CD4-positive, alpha-beta memory T cell (primary cell): ENCODE data around the gene FNDC3B. TPM values are rescaled to one million over a fixed set of nuclear protein-coding genes. Genes with fewer than 3 reads are reported as not detected.

Source experiments
- CTCF ChIA-PET: fragments of 350-600 bp; sonication (Branson Sonifier 250); formaldehyde crosslinking; loops from one replicate; lab custom pipeline; 2021; ENCODE audit warnings: inconsistent platforms; ENCODE audit not compliant: partially characterized antibody; lab: Charles Lee
- POLR2A ChIA-PET: fragments of 350-600 bp; sonication (Branson Sonifier 250); formaldehyde crosslinking; loops from one replicate; lab custom pipeline; 2021; ENCODE audit not compliant: partially characterized antibody; lab: Charles Lee
- DNase-seq, 5 donors: peaks; one replicate each; pipeline versions ENCODE4 v3.0.0 to v3.0.0-alpha.2; 2020 to 2022; ENCODE audit warnings: mixed read lengths in 1 of 5
- H3K27ac ChIP-seq: one replicate; pipeline ENCODE4 v1.7.0; 2013; ENCODE audit warnings: low read depth, low read length
- H3K27me3 ChIP-seq: 2 replicates; pipeline ENCODE4 v1.7.0; 2013; ENCODE audit warnings: mild to moderate bottlenecking, low read length, moderate library complexity; ENCODE audit not compliant: insufficient read depth
- H3K36me3 ChIP-seq: 2 replicates; pipeline ENCODE4 v1.7.0; 2013; ENCODE audit warnings: mild to moderate bottlenecking, low read length, moderate library complexity; ENCODE audit not compliant: insufficient read depth
- H3K4me1 ChIP-seq: 2 replicates; pipeline ENCODE4 v1.7.0; 2013; ENCODE audit warnings: mild to moderate bottlenecking, low read length, moderate library complexity; ENCODE audit not compliant: insufficient read depth
- H3K4me3 ChIP-seq, 2 donors: one replicate each; pipeline ENCODE4 v1.7.0; 2013; ENCODE audit warnings: low read length in 2 of 2, mild to moderate bottlenecking in 1 of 2
- H3K9me3 ChIP-seq, 2 donors: one replicate each; pipeline ENCODE4 v1.7.0; 2013; ENCODE audit warnings: low read length in 2 of 2, control low read depth in 1 of 2; ENCODE audit not compliant: control insufficient read depth in 1 of 2
- H3K27ac Mint-ChIP-seq, 7 donors: one replicate each; pipeline ENCODE4 v1.8.0; 2020 to 2021; ENCODE audit warnings: mixed read lengths in 7 of 7, mild to moderate bottlenecking in 6 of 7, inconsistent platforms in 3 of 7, moderate library complexity in 3 of 7
- H3K27me3 Mint-ChIP-seq, 2 donors: one replicate each; pipeline ENCODE4 v1.8.0; 2020 to 2021; ENCODE audit warnings: mixed read lengths in 2 of 2
- H3K36me3 Mint-ChIP-seq, 2 donors: one replicate each; pipeline ENCODE4 v1.8.0; 2020 to 2021; ENCODE audit warnings: mixed read lengths in 2 of 2, inconsistent platforms in 1 of 2, mild to moderate bottlenecking in 1 of 2
- H3K4me1 Mint-ChIP-seq, 4 donors: one replicate each; pipeline ENCODE4 v1.8.0; 2020 to 2021; ENCODE audit warnings: mixed read lengths in 4 of 4, mild to moderate bottlenecking in 1 of 4
- H3K4me3 Mint-ChIP-seq, 8 donors: one replicate each; pipeline ENCODE4 v1.8.0; 2020 to 2021; ENCODE audit warnings: mixed read lengths in 8 of 8, mild to moderate bottlenecking in 7 of 8, moderate library complexity in 6 of 8, inconsistent platforms in 3 of 8
- H3K9me3 Mint-ChIP-seq, 8 donors: one replicate each; pipeline ENCODE4 v1.8.0; 2020 to 2021; ENCODE audit warnings: mixed read lengths in 8 of 8, mild to moderate bottlenecking in 5 of 8, inconsistent platforms in 3 of 8, moderate library complexity in 1 of 8
- intact Hi-C: fragments of 100-400 bp; cut with micrococcal nuclease; formaldehyde crosslinking; loops from one replicate; pipeline ENCODE4 v1.15.1; 2023
- polyA plus RNA-seq, 2 donors: library from polyadenylated mRNA; unstranded; fragments of 300-500 nt; fragmentation: Illumina TruSeq; gene quantifications; one replicate each; pipeline ENCODE4 v1.2.3, GENCODE V29; 2021
- total RNA-seq, 2 experiments: library from RNA; stranded (reverse); gene quantifications; one replicate each; pipeline ENCODE4 v1.2.3, GENCODE V29; 2021

The FNDC3B gene
- total and polyA plus RNA-seq, 4 experiments from 2014 or later: 10.9 to 18.2 (median 14.8) TPM

DNA sequence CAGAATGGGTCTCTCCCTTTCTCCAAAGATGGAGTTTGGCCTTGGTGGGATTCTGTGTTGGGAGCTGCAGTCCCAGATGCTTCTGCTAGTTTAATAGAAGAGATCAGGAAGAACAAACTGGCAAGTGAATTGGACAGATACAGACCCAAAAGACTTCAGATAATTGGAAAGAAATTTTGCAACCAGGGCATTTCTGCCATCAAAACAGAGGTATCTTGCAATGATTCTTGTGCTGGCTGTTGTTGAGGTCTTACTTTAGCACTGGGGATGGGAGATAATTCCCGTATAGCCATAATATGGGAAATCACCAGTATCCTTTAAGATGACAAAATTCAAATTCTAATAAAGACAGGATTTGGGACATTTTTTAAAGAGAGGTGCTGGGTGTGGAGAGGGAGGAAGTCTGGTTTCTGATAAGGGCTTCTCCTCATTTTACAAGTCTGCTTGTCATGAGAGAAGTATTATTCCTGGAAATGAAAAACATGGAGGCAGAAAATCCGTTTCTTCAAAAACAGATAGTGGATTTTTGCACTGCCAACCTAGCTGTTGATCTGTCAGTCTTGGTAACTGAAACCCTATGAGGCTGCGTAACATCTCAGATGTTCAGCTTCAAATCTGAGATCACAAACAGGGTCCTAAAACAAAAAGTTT, 40.1 kb downstream of the FNDC3B start:
- CTCF ChIA-PET: interaction anchor here (1.7 kb wide), 1 partner anchor 253 kb away, joined by 3 read pairs; no protein-coding TSS in a partner anchor
- Histone ChIP-seq H3K36me3 (no peaks in the 10 kb centered on the region), H3K27ac (no peak overlapping the region), H3K27me3 (no peaks in the 10 kb centered on the region), H3K9me3 (no peaks in the 10 kb centered on the region), H3K4me3 (no peak overlapping the region), H3K4me1 (no peaks in the 10 kb centered on the region)
- POLR2A ChIA-PET: no interaction called here
- peaks cover 6 to 10% of the 10 kb centered on the region in 2 donors for H3K36me3 Mint-ChIP-seq
- no peaks in the 10 kb centered on the region for H3K27me3 Mint-ChIP-seq
- peaks cover 6 to 22% (median 9%) of the 10 kb centered on the region in 4 donors for H3K4me1 Mint-ChIP-seq
- no peak overlapping the region for H3K27ac Mint-ChIP-seq
- no peak for DNase-seq
- H3K4me3 Mint-ChIP-seq: no peak overlapping the region
- no peaks in the 10 kb centered on the region for H3K9me3 Mint-ChIP-seq
- intact Hi-C loops: no loop called here

DNA sequence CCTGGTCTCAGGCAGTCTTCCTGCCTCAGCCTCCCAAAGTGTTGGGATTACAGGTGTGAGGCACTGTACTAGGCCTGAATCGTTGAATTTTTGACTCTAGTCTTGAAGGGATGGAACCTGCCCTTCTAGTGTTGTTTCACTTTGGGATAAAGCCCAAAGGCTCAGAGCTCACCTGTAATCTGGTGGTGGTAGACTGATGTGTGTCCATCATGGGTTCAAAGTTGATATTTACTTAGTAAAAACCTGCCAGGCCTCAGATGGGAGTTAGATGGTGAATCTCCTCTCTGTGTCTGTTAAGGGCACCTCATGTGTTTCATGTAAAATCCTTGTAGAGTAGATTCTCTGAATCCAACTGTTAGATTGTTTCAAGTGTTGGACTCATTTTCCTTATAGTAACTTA, 41.1 kb downstream of the FNDC3B start:
- H3K27ac Mint-ChIP-seq: no peak overlapping the region
- intact Hi-C loops: no loop called here
- no peak overlapping the region for H3K27ac ChIP-seq

GRCh38 chr3:172082269-172082668, 42.9 kb downstream of the FNDC3B start:
- POLR2A ChIA-PET: no interaction called here
- Histone ChIP-seq H3K36me3 (no peaks in the 10 kb centered on the region), H3K9me3 (no peaks in the 10 kb centered on the region), H3K27ac (no peak overlapping the region), H3K27me3 (no peaks in the 10 kb centered on the region), H3K4me3 (no peak overlapping the region), H3K4me1 (peaks cover 5% of the 10 kb centered on the region)
- peaks cover 6 to 10% of the 10 kb centered on the region in 2 donors for H3K36me3 Mint-ChIP-seq
- intact Hi-C loops: no loop called here
- H3K27me3 Mint-ChIP-seq: no peaks in the 10 kb centered on the region
- no peak overlapping the region for H3K27ac Mint-ChIP-seq
- no peaks in the 10 kb centered on the region for H3K9me3 Mint-ChIP-seq
- no peak for DNase-seq
- H3K4me1 Mint-ChIP-seq: peaks cover 12 to 44% (median 22%) of the 10 kb centered on the region in 4 donors
- no peak overlapping the region for H3K4me3 Mint-ChIP-seq
- CTCF ChIA-PET: no interaction called here

More for the DNA sequence above, 41.1 kb downstream of the FNDC3B start:
- POLR2A ChIA-PET: no interaction called here
- Histone ChIP-seq H3K9me3 (no peaks in the 10 kb centered on the region), H3K4me3 (no peak overlapping the region), H3K4me1 (no peaks in the 10 kb centered on the region), H3K36me3 (no peaks in the 10 kb centered on the region), H3K27me3 (no peaks in the 10 kb centered on the region)
- CTCF ChIA-PET: no interaction called here
- DNase-seq: no peak
- no peaks in the 10 kb centered on the region for H3K9me3 Mint-ChIP-seq
- H3K36me3 Mint-ChIP-seq: peaks cover 6 to 10% of the 10 kb centered on the region in 2 donors
- peaks cover 6 to 30% (median 14%) of the 10 kb centered on the region in 4 donors for H3K4me1 Mint-ChIP-seq
- H3K27me3 Mint-ChIP-seq: no peaks in the 10 kb centered on the region
- no peak overlapping the region for H3K4me3 Mint-ChIP-seq

GRCh38 chr3:172082820-172083513, 43.6 kb downstream of the FNDC3B start:
- Histone ChIP-seq H3K4me3 (no peak overlapping the region), H3K4me1 (peaks cover 12% of the 10 kb centered on the region), H3K36me3 (no peaks in the 10 kb centered on the region), H3K9me3 (no peaks in the 10 kb centered on the region), H3K27me3 (no peaks in the 10 kb centered on the region), H3K27ac (no peak overlapping the region)
- Mint-ChIP-seq H3K27ac (peak overlapping the region in 1 of 7 donors; percentile 72), H3K4me3 (no peak overlapping the region), H3K4me1 (peaks cover 17 to 51% (median 28%) of the 10 kb centered on the region in 4 donors), H3K36me3 (peaks cover 6 to 10% of the 10 kb centered on the region in 2 donors), H3K27me3 (no peaks in the 10 kb centered on the region), H3K9me3 (no peaks in the 10 kb centered on the region)
- ChIA-PET CTCF (no interaction called here), POLR2A (no interaction called here)
- DNase-seq: no peak
- intact Hi-C loops: no loop called here

GRCh38 chr3:172083995-172084409, 44.6 kb downstream of the FNDC3B start:
- H3K4me1 Mint-ChIP-seq: peaks cover 15 to 51% (median 30%) of the 10 kb centered on the region in 4 donors

GRCh38 chr3:172084871-172085556, 45.6 kb downstream of the FNDC3B start:
- H3K4me3 ChIP-seq: no peak overlapping the region
- intact Hi-C loops: no loop called here
- H3K27ac ChIP-seq: no peak overlapping the region
- no peaks in the 10 kb centered on the region for H3K27me3 ChIP-seq
- POLR2A ChIA-PET: no interaction called here
- peaks cover 3 to 10% of the 10 kb centered on the region in 2 donors for H3K36me3 Mint-ChIP-seq
- H3K27me3 Mint-ChIP-seq: no peaks in the 10 kb centered on the region
- peaks cover 18% of the 10 kb centered on the region for H3K4me1 ChIP-seq
- no peaks in the 10 kb centered on the region for H3K9me3 Mint-ChIP-seq
- CTCF ChIA-PET: no interaction called here
- H3K36me3 ChIP-seq: no peaks in the 10 kb centered on the region
- peak overlapping the region in 2 of 7 donors; percentile 17 to 64 for H3K27ac Mint-ChIP-seq
- no peak overlapping the region for H3K4me3 Mint-ChIP-seq
- no peaks in the 10 kb centered on the region for H3K9me3 ChIP-seq
- peaks cover 15 to 48% (median 28%) of the 10 kb centered on the region in 4 donors for H3K4me1 Mint-ChIP-seq
- DNase-seq: no peak

More at GRCh38 chr3:172083995-172084409, 44.6 kb downstream of the FNDC3B start:
- intact Hi-C loops: no loop called here
- peaks cover 18% of the 10 kb centered on the region for H3K4me1 ChIP-seq
- Mint-ChIP-seq H3K27me3 (no peaks in the 10 kb centered on the region), H3K27ac (peak overlapping the region in 2 of 7 donors; percentile 48 to 60), H3K9me3 (no peaks in the 10 kb centered on the region), H3K4me3 (no peak overlapping the region), H3K36me3 (peaks cover 3 to 10% of the 10 kb centered on the region in 2 donors)
- H3K27me3 ChIP-seq: no peaks in the 10 kb centered on the region
- H3K27ac ChIP-seq: no peak overlapping the region
- DNase-seq: no peak
- H3K4me3 ChIP-seq: no peak overlapping the region
- no peaks in the 10 kb centered on the region for H3K36me3 ChIP-seq
- POLR2A ChIA-PET: no interaction called here
- no peaks in the 10 kb centered on the region for H3K9me3 ChIP-seq
- CTCF ChIA-PET: no interaction called here

DNA sequence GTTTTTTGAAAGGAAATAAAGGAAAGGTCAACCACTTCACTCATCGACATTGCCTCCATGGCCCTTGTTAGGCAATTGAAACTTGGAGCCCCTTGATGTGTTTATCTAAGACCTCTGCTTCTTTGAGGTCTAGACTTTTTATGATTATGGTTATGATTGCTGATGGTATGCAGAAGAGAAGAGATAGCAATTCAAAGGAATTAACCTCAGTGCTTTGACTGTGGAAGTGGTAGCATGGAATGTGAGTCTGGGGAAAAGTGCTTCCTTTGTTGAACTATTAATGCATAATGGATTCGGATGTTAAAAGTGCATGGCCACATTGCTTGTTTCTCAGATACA, 46.1 kb downstream of the FNDC3B start:
- intact Hi-C loops: no loop called here
- Histone ChIP-seq H3K9me3 (no peaks in the 10 kb centered on the region), H3K4me3 (no peak overlapping the region), H3K27ac (no peak overlapping the region), H3K27me3 (no peaks in the 10 kb centered on the region), H3K4me1 (peaks cover 18% of the 10 kb centered on the region), H3K36me3 (no peaks in the 10 kb centered on the region)
- Mint-ChIP-seq H3K27me3 (no peaks in the 10 kb centered on the region), H3K4me3 (no peak overlapping the region), H3K27ac (no peak overlapping the region), H3K36me3 (peaks cover 3 to 10% of the 10 kb centered on the region in 2 donors), H3K4me1 (peaks cover 15 to 50% (median 28%) of the 10 kb centered on the region in 4 donors), H3K9me3 (no peaks in the 10 kb centered on the region)
- CTCF ChIA-PET: no interaction called here
- DNase-seq: no peak
- POLR2A ChIA-PET: no interaction called here
